CD4-positive, alpha-beta T cell treated with Interferon gamma for 1 hour (primary cell): ENCODE results near the gene MMS19.

ENCODE experiments used
- DNase-seq: peaks from one replicate; pipeline ENCODE4 v3.0.0-alpha.2; 2020

MMS19 gene

DNA sequence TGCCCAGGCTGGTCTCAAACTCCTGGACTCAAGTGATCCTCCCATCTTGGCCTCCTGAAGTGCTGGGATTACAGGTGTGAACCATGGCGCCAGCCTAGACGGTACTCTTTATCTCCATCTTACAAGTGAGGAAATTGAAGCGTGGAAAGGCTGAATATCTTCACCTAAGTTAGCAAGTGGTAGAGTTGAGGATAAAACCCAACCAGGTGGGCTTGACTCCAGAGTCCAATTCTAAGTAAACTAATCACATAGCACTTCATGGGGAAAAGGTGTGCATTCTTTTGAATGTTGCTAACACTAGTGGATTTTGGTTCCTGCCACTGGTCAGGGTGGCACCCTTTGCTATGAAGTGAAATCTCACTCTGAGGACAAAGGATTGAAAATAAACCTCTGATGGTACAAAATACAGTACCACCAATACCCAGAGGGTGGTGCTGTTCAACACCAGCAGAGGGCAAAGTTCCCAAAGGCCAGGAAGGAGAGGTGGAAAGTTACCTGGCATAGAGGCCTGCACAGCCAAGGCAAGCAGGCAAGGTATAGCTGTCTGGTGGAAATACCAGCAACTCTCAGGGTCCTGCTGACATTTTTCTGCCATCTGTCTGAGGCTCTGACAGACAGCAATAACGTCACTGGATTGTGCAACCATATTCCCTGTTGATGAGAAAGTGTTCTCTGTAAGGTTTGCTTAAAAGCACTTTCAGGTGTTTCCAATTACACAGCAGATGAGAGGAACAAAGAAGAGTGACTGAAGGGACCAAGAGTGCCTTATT is 34.7 kb downstream of the MMS19 start:
- DNase-seq, result peak; percentile 24

DNA sequence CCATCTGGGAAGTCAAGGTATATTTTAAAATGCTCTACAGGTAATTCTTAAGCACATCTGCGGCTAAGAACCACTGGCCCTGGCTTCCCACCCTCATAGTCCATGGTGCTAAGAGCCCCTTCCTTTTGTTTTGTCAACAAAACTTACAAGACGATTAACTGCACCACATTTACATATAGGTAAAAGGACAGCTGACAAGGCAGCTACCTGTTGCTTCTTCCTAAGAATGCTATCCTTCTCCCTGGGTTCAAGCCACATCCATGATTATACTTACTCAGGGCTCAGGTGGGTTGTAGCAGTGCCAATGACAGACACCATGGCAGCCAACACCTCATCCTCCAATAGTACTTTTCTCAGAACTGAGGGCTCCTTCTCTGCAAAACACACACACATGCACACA is 35.9 kb downstream of the MMS19 start:
- no peak for DNase-seq

DNA sequence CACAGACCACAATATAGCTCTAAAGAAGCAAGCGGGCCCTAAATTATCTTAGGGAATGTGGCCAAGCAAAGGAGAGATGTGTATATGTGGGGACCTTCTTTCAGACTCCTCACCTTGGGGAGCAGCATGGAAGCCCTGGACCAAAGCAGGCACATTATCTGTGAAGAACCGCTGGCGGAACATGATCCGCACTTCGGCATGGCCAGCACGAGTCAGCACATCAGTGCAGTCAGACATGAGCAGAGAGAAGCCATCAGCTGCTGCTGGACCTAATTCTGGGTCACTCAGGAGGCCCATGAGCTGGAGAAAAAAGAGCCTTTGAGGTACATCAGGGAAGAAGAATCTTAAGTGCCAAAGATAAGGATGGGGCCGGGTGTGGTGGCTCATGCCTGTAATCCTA is 38.3 kb downstream of the MMS19 start:
- DNase-seq, result no peak

DNA sequence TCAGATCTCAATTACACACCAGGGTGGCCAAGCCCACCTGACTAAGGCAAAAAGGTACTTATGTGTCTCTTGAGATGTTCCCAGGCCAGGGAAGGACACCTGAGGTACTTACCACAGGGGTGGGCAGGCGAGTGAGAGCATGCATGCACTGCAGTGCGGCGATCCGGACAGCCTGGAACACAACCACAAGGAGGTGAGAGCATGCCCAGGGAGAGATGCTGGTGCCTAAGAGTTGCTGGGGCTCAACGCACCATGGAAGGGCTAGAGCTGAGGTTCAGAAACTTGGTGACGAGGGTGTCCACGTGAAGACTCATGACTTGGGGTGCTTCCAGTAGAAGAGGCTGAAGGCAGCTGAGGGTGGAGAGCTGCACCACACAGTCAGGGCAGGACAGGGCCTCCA is 39.1 kb downstream of the MMS19 start:
- DNase-seq, result no peak

DNA sequence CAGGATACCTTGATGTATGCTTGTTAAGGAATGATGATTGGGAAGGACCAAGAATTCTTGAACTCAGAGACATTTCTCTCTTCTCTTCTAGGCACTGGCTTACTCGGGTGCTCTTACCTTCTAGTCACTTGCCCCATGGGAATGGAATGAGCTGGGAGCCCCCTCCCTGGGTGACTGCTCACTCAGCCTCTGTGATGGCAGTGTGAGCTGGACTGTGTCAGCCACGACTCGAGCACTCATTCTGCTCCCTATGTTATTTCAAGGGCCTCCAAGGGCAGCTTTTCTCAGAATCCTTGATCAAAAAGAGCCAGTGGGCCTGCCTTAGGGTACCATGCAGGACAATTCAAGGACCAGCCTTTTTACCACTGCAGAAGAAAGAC is 41.5 kb downstream of the MMS19 start:
- DNase-seq, result no peak

DNA sequence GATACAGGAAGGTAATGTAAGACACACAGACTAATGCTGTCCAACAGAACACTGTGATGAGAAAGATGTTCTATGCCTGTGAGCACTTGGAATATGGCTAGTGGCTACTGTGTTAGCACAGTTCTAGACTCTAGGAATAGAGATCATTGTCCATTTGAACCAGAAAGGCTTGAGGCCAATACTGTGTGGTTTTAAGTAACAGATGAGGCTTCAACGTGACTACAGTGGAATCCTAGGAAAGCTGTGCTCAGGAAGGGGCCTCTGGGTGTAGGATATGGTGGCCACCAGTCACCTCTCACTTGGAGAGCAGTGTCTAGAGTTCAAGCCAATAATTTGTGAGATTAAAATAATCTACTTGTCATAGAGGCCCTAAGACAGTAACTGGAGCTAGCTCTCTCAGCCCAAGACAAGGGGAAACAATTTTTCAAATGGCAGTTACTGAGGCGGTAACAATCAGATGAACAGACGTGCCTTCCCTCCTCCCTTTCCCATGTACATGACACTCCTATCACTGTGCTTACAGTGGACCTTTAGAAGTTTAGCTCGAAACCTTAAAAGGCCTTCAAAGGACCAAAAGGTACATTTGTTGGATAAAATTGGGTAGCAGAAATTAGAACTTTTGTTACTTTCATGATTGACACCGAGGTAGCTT is 42.1 kb downstream of the MMS19 start:
- no peak for DNase-seq

DNA sequence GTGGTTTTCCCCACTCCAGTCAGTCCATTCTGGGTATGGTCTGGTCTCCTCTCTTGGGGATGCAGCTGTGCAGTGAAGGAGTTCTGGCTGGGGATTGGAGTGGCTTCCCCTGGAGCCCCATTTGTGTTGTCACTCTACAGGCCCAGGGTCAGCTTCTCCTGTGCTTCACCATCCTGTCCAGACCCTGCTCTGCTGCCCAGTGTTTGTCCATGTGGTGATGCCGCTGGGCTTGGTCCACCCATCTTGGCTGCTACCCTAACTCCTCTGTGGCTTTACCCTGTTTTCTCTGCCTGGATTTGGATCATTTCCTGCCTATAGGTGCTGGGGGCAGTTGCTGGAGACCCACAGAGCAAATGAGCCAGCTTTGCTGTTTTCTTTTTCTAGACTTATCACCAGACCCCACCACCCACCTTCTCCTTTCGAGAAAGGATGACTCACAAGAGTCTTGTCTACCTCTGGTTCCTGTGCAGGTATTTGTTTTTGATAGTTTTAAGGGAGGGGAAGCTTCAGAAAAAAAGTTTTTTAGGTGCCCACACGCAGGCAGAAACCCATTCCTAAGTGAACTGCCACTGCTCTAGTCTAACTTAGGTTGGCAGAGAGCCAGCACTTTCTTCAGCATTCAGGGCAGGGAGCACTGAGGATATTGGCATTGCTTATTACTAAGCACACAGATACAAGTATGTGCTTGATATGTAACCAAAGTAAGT is 43.7 kb downstream of the MMS19 start:
- no peak for DNase-seq

DNA sequence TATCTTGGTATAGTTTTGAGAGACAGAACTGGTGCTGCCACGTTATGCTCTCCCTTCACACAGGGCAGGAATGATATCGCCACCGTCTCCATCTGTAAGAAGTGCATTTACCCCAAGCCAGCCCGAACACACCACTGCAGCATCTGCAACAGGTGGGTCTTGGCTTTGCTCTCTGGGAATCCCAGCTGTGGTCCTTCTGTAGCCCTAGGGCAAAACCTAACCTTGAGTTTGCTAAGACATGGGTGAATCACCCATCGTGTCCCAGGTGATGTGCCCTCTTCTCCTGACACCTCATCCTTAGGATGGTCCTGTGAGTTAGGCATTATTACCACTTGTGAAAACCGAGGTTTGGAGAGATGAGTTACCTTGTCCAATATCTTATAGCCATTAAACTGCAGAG is 45.9 kb downstream of the MMS19 start:
- DNase-seq, result no peak

DNA sequence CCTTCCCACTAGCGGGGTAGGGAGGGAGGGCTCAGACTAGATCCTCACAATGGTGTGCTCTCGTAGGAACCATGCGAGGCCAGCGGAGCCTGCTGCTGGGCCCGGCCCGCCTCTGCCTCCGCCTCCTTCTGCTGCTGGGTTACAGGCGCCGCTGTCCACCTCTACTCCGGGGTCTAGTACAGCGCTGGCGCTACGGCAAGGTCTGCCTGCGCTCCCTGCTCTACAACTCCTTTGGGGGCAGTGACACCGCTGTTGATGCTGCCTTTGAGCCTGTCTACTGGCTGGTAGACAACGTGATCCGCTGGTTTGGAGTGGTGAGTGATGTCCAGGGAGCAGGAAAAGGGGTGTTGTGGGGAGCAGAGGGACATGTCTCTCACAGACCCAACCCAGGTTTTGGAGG is 46.6 kb downstream of the MMS19 start:
- no peak for DNase-seq

DNA sequence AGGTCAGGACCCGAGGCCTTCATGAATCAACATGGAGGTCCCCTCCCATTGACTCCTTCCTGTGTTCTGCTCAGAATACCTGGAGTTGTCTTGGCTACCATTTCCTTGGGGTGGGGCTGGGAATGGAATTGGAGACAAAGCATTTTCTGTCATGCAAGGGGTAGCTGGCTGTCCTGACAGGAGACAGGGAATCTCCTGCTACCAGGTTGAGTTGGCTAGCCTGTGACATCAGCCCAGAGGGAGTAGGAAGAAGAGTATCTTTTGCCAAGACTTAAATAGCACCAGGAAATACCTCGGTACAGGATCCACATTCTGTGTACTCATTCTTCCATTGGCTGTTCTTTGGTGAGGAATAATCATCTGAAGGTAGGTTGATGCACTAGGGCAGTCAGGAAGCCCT is 47.4 kb downstream of the MMS19 start:
- no peak for DNase-seq

DNA sequence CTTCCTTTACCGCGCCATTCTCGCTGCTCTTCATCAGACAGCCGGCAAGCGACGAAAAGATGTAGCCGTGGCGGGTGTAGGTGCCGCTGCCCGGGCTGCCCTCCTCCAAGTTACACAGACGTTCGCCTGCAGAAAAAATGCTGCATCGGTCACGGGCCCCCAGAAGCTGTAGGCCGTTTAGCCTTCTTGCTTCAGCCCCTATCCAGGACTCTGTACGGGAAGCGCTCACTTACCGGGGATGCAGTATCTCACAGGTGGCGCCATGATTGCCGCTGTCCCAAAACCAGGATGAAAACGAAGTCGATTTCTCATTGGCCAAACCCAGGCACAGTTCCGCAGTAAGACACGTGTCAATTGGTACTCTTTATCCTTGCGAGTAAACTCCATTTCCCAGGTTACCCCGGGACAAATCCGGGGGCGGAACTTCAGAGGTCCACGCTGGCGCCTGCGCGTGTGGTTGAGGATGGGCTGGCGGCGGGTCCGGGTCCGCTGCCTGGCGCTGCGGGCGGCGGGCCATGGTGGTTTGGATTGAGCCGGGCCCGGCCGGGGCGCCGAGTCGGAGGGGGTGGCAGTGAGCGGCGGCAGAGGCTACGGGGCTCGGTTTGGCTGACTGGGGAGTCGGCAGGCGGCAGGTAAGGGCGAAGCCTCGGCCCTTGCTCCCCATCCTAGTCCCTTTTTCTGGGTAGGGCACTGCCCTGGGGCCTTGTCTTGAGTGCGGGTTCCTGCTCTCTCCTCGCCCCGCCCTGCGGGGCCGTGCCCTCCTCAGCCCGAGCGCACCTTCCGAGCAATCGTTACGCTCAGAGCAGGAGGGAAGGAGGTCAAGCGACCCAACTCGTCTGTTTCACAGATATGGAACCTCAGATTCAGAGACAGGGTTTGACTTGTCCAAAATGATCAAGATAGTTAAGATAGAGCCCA is 52.2 kb downstream of the MMS19 start, which contains the start of the genes EXOSC1 and ZDHHC16:
TSS of gene EXOSC1 (minus strand) at position 285 of the 918 bp plus-strand sequence. CDS start at position 264, 21 bp downstream.
TSS of gene ZDHHC16 (plus strand) at position 454 of the 918 bp plus-strand sequence. CDS start 5,501 bp downstream, outside the sequence.
- DNase-seq, result peak; percentile 88

DNA sequence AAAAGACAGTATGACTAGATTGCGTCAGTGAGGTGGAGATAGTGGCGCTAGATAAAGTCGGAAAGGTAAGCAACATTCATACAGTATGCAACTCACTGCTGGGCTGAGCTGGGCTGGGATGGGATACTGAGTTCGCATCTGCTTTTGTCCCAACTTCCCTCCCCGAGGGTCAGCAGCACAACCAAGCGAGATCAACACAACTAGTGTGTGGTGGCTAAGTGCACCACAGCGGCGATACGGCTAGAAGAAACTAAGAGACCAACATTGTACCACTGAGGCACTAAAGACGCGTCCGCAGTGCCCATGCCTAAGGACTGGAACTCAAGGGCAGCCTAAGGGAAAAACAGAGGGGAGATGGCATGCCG is 52.9 kb downstream of the MMS19 start:
- no peak for DNase-seq

DNA sequence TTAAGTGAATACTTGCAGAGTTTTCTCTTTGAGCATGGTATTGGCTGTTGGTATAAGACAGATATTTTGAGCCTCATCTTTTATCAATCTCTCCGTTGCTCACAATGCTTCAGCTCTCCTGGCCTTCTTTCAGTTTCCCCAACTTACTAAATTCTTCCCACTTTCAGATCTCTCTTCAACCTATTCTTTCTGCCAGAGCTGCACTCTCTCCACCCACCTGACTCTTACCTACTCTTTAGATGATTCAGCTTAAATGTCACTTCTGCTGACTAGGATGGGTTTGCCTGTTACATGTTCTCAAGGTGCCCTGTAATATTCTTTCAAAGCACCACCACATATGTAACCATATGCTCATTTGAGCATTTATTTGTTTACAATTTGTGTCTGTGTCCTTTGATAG is 54.0 kb downstream of the MMS19 start:
- DNase-seq, result no peak

DNA sequence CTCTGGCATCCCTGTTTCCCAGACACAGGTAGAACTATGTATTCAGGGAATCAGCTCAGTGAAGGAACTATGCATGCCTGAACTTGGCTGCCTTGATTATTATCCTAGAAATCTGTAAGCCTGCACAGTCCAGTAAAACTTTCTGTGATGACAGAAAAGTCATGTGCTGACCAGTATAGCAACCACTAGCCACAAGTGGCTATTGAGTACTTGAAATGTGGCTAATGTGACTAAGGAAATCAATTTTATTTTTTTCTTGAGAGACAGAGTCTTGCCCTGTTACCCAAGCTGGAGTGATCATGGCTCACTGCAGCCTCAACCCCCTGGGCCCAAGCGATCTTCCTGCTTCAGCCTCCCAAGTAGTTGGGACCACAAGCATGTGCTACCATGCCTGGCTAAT is 55.9 kb downstream of the MMS19 start:
- no peak for DNase-seq

DNA sequence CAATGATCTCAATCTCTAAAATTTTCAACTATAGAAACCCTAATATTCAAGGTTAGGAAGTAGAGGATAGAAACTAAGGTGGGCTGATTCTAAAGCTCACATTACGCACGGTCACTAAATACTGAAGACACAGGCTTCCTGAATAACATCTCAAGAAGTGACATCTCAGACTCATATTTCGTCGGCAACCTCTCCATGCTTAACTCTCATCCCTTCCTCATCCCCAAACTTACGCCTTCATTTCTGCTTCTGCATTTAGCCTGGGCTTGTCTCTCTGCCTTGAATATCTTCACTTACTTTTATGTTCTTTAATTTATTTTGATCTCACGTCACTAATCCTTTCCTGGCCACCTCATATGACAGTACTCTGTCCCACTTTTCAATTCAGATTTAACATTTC is 63.0 kb downstream of the MMS19 start:
- DNase-seq, result no peak

DNA sequence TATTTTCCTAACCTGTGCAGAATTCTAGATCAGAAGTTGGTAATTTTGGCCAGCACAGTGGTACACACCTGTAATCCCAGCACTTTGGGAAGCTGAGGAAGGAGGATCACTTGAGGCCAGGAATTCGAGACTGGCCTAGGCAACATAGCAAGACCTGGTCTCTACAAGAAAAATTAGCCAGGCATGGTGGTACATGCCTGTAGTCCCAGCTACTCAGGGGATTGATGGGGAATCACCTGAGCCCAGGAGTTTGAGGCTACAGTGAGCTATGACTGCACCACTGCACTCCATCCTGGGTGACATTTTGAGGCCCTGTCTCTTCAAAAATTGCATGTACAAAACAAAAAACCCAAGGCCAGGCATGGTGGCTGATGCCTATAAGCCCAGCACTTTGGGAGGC is 63.7 kb downstream of the MMS19 start:
- DNase-seq, result no peak

DNA sequence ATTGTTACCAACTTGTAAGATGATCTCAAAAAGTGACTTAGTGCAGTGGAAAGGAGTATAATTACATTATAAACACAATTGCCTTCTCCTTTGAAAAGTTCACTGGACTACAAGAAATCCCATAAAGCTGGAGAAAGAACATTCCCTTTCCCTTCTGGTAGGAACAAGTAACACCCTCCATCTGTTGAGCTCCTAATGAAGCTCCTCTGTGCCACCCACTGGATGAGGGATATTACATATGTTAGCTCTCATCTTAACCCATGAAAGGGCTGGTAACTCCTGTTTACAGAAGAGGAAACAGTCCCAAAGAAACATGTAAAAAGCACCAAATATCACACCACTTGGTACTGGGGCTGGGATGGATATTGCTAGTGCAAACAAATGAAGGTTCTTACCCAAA is 64.2 kb downstream of the MMS19 start:
- no peak for DNase-seq

DNA sequence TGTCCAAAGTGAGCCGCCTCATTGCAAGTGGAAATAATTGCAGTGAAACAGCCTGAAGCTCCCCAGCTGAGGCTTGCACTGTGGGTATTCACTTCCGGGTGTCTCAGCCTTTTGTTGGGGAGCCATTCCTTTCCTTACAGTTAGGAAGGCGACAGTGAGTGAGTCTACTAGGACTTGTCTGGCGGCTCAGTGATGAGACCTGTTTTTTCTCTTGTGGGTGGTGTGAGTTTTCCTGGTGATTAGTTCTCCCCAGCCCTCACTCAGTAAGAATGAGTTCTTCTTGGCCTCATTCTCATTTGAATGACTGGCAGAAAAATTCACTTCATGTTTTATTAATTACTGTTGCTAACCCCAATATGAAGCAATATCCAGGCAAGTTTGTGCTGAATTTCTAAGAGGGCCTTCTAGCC is 69.6 kb downstream of the MMS19 start:
- DNase-seq, result no peak

DNA sequence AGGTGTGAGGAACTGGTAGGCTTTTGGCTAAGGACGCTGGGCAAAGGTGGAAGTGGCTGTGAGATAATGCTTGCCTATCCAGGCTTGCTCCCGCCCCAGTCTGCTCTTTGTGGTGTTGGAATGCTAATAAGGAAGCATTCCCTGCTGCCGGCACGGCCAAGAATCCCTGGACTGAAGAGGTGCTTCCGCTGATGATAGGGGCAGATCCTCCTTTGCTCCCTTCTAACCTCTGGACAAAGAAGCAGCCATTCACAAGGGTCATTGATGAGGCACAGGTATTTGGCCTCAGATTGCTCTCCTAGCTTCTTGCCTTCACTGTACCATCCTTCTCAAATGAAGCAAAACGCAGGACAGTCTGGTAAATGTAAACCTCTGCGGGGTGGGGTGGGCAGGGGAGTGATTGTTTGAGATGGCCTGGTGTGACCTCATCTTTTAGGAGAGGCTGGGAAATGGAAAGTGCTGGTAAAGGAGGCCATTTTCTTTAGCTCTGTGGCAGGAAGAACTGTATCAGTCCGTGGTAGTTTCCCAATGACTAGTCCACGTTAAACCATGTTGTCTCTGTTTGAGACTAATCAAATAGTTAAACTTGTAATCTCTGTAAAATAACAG is 70.5 kb downstream of the MMS19 start:
- no peak for DNase-seq

DNA sequence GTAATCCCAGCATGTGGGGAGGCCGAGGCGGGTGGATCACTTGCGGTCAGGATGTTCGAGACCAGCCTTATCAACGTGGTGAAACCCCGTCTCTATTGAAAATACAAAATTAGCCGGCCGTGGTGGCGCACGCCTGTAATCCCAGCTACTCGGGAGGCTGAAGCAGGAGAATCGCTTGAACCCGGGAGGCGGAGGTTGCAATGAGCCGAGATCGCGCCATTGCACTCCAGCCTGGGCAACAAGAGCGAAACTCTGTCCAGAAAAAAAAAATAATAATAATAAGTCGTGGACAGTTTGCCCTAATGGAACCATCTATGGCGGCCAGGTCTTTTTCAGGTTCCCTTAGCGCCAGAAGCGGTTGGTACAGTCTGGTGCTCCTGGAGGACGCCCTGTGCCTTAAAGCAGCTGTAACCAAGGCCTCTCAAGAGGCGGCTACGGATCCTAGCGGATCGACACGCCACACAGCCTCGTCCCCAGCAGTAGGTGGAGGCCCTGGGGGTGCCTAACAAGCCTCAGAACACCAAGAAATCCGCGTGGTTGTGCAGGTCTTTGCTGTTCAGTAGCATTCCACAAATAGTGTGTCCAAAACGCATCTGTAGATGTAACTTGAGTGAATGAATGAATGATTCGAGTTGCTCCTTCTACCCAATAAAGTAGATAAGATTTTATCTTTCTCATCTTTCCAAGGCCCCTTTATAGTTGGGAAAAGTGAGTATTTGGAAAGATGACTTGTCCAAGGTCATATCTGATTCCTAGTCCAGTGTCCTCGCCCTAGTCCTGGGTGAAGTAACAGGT is 71.2 kb downstream of the MMS19 start:
- DNase-seq, result no peak

DNA sequence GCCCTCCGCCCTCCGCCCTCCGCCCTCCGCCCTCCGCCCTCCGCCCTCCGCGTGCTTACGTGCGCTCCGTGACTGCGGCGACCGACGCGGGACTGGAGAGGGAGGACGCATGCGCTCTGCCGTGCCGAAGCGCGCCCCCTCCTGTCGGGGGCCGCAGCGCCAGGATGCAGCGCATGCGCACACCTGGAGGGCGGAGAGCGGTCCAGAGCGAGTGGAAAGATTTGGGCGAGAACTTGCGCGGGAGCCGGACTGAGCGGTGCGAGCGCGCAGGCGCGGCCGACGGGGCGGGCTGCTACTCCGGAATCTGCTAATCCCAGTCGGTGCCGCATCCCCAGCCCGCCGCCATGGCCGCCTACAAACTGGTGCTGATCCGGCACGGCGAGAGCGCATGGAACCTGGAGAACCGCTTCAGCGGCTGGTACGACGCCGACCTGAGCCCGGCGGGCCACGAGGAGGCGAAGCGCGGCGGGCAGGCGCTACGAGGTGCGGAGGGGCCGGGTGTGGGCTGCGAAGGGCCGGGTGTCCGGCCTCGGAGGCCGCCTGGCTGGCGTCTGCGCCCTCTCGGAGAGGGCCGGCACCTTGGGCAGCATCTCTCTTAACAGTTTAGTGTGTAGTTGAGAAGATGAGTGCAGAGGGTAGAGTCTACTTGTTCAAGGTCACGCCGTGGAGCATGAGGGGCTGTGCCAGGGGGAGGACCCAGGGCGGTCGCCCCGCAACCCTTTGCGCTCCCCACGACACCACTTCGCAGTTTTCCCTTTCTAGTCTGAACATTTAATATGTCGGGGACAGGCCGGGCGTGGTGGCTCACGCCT is 72.1 kb downstream of the MMS19 start, which contains the start of gene PGAM1:
TSS of gene PGAM1 (plus strand) at position 228 of the 812 bp plus-strand sequence. CDS start at position 345, 117 bp downstream.
- peak; percentile 97 for DNase-seq
